ENCODE data around the gene ABCB10.
"Not testable (repeated sequence)": the region's sequence is repeated elsewhere in the genome, so short reads cannot be mapped to it uniquely, and the experiment has no call there.

The ABCB10 gene

DNA sequence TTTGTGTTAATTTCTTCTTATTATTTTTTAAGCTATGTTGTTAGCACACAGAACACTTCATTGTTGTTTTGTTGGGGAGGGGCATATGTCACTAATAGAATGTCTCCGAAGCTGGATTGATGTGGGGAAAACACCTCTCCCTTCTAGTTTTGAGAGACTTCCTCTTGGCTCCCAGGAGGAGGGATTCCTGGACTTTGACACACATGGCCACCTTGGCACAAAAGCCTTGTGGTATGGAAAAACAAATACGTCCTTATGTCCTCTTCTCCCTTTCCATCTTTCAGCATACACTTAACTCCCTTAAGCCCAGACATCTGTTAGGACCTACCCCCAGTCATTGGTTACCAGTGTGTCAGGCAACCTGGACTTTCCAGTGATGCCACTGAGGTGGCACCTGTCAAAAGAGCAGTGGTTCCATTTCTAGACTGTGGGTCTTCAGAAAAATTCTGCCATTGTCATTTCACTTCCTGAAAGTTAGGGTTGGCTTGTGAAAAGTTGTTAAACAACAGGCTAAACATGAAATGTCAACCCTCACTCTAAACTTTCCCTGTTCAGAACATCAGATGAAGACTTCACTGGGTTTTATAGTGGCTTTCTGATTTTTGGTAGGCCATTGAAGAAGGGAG is 12.5 kb upstream of the ABCB10 start:
- no peak for FAIRE-seq

DNA sequence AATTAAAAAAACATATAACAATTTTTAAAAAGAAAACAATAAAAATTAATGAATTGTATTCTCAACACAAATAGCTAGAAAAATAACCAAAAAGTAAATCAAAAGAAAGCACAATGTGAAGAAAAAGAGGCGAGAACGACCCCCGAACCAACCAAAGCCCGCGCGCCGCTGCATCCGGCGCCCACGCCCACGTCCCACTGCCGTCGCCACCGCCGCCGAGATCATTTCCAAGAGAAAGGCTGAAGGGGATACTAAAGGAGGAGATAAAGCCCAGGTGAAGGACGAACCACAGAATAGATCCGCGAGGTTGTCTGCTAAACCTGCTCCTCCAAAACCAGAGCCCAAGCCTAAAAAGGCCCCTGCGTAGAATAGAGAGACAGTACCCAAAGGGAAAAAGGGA is 11.8 kb upstream of the ABCB10 start:
- FAIRE-seq: no peak

DNA sequence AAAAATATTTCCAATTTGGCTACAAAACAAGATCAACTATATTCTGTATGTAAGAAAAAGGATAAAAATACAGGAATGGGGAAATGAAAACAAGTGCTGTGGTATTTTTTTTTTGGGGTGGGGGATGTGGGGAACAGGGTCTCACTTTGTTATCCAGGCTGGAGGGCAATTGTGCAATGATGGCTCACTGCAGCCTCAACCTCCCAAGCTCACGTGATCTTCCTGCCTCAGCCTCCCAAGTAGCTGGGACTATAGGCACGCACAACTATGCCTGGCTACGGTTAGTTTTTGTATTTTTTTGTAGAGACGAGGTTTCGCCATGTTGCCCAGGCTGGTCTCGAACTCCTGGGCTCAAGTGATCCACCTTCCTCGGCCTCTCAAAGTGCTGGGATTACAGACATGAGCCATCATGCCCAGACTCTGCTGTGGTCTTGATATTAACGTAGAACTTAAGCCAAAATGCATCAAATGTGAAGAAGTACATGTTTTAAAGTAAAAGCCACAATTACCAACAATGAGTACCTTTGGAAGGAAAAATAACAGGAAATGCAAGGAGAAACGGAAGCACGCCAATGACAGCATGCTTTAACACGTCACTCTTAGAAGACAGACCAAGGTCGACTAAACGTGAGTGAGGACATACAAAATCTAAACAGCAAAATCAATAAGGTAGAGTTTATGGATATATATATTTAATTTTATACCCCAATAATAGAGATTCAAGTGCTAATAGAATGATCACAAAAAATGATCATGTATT is 8.8 kb upstream of the ABCB10 start:
- FAIRE-seq: no peak

DNA sequence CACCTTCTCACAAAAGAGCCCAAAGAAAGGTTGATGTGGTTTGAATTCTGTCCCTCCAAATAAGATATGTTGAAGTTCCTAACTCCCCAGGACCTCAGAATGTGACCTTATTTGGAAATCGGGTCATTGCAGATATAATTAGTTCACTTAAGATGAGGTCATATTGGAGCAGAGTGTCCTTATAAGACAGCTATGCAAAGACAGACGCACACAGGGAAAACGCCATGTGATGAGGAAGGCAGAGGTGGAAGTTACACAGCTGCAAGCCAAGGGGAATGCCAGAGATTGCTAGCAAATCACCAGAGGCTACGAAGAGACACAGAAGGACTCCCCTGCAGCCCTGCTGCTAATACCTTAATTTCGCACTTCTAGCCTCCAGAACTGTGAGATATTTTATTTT is 5.2 kb upstream of the ABCB10 start:
- no peak for FAIRE-seq

DNA sequence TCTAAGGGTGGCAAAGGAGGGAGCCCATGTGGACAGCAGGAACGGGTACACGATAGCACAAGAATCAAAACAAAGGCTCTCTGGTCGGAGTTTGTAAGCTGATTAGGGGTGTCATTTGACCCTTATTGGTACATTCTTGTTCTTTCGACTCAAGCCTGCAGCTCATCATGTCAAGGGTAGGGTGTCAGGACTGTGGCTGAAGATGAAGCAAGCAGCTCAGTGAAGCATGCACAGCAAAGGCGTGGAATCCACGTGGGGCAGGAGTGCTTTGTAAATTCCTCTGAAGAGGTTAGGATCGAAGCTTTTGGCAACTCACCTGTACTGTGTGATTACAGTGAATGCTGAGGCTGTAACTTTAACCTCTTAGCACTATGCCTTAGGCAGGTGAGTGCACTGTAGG is 4.7 kb upstream of the ABCB10 start:
- no peak for FAIRE-seq

DNA sequence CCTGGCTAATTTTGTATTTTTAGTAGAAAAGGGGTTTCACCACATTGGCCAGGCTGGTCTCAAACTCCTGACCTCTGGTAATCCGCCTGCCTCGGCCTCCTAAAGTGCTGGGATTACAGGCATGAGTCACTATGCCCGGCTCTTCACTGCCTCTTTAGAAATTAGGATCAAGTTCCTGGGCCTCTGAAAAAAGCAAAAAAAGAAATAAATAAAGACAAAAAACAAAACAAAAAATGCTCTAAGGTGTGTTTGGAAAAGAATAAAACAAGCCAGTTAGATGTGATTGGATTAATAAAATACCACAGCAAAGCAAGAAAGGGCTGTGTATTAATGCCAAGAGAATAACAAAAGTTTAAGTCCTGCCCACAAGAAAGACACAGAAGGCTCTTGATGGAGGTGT is 4.2 kb upstream of the ABCB10 start:
- no peak for FAIRE-seq

DNA sequence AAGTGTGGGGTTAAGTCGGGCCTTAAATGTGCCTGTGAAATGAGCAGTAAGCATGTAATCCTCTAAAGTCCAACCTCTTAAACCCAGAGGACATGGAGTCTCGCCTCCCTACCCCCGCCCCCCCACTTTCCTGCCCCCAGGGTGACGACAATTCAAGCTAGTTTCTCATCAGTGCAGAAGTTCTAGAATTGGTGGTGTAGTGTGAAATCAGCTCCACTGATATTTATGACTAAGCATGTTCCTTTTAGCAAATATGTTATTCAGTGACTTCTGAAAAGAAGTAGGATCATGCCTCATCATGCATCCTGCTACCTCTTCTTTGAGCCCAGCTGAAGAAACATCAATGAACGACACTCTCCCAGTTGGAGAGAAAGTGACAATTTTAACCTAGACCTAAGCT is 2.6 kb upstream of the ABCB10 start:
- no peak for FAIRE-seq

DNA sequence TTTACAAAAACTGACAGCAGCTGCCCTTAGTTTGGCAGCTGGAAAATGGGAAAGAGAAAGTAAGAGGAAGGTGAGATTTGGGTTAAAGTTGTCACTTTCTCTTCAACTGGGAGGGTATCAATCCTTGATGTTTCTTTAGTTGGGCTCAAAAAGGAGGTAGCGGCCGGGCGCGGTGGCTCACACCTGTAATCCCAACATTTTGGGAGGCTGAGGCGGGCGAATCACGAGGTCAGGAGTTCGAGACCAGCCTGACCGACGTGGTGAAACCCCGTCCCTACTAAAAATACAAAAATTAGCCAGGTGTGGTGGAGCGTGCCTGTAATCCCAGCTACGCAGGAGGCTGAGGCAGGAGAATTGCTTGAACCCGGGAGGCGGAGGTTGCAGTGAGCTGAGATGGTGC is 1.6 kb upstream of the ABCB10 start:
- FAIRE-seq: not testable (repeated sequence)

DNA sequence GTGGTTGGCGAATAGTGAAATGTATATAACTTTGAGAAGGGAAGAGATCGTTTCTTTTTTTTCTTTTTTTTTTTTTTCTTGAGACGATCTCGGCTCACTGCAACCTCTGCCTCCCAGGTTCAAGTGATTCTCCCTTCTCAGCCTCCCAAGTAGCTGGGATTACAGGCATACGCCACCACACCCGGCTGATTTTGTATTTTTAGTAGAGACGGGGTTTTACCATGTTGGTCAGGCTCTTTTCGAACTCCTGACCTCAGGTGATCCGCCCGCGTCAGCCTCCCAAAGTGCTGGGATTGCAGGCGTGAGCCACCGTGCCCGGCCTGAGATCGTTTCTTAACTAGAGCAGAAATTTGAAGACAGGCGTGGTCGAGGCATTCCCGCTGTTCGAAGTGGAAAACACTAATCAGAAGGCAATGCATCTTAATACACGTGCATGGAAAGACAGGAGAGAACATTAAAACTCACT is 862 bp upstream of the ABCB10 start:
- FAIRE-seq: not testable (repeated sequence)

DNA sequence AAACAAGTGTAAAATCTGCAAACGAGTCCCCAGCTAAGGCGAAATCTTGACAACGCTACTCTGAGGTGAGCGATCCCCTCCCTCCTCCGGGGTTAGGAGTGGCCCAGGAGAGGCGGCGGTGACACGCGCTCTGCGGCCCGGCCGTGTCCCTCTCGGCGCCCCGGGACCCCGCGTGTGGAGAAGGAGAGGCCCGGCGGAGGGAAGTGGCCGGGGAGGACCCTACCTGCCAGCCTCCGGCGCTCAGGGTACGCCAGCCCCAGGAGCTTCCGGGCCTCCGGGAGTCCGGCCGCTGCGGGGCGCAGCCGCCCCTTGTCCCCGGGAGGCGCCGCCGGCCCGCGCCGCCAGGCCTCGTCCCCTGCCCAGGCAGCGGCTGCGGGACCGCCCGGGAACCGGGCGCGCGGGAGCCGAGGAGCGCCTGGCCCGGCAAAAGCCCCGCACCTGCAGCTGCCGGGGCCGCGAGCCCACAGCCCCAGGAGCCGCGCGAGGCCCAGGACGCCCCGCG is 543 bp downstream of the ABCB10 start:
- FAIRE-seq: no peak

DNA sequence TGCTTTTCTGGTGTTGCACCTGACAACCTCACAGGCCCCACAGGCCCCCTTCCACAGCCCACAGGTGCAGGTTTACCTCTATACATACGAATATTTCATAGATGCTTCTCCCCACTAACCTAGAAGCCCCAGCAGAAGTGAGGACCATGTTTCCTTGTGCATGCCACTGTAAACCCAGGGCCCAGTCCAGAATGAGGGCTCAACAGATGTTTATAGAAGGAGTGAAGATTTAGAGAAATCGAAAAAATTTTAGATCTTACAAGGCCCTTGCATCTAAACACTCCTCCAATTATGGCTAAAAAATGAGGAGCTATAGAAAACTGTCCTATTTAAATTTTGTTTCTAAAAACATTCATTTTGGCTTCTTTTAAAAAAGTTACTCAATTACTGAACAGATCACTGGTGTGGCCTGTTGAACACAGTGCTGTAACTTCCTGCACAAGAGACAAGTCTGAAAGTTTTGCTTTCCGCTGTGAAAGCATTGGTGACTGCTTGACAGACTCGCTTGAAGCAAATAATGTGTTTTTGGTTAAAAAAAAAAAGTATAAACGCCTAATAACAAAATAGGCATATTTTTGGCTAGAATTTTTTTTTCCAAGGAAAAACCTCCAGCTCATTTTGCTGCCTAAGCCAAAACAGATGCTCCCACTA is 1.2 kb downstream of the ABCB10 start:
- FAIRE-seq: no peak

DNA sequence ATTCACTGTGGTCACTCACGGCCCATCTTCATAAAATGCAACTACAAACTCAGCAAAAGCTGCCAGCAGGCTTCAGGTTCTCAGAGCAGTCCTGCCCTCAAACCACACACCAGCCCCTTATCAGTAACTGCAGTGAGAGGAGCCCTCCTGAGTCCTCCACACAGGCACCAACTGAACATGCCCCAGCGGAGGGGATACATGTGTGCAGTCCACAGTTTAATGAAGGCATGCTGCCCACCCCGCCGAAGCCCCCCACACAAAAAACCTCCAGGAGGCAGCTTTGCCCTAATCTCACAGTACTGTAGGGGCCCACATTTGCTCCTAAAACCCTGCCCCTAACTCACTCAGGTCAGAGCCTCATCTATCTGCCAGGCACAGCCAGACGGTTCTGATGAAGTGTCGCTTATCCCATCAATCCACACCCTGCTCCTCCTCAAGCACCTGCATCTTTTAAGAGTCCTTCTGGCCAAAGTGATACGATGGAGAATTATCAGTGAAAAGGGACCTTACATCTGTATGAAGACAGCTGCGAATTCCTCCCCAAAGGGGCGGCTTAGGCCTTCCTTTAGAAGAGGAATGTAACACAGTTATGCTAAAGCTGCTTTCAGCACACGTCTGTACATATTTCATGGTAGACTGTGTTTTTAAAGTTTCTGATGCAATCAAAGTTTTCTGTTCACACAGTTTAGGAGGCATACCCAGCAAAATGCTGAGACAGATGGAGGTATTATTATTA is 3.5 kb downstream of the ABCB10 start:
- FAIRE-seq: no peak

DNA sequence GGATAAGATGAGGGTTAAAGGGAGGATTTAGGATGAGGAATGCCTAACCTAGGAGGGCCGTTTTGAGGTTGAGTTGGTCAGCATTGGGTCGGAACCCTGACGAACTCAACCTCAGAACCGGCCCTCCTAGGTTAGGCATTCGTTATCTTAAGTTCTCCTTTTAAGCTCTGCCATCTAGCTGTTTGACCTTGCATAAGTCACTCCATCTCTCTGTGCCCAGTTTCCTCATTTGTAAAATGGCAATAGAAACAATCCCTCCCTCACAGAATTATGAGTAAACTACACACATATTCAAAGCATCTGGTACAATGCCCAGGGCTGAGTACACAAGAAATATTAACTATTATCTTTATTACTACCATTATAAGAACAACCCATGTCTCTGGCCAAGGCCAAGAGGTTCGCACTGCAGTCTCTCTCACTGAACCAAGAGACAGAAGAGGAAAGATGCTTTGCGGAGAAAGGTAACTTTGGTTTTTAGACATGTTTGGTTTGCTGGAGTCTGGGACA is 4.8 kb downstream of the ABCB10 start:
- no peak for FAIRE-seq

DNA sequence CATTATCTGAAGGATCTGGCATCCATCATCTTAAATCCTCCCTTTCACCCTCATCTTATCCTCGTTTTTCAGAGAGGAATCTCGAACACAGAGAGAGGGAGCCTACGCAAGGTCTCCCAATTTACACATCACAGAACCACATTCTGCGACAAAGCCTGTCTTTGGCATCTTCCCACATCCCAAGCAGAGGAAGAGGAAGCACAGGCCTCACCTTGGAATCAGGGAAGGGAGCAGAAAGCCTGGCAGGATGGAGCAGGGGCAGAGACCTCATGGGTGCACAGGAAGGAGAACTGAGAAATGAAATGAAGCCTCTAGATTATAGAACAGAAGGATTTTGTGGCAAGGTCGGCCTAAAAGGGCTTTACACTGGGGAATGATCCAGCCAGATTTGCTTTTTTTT is 5.8 kb downstream of the ABCB10 start:
- FAIRE-seq: no peak

DNA sequence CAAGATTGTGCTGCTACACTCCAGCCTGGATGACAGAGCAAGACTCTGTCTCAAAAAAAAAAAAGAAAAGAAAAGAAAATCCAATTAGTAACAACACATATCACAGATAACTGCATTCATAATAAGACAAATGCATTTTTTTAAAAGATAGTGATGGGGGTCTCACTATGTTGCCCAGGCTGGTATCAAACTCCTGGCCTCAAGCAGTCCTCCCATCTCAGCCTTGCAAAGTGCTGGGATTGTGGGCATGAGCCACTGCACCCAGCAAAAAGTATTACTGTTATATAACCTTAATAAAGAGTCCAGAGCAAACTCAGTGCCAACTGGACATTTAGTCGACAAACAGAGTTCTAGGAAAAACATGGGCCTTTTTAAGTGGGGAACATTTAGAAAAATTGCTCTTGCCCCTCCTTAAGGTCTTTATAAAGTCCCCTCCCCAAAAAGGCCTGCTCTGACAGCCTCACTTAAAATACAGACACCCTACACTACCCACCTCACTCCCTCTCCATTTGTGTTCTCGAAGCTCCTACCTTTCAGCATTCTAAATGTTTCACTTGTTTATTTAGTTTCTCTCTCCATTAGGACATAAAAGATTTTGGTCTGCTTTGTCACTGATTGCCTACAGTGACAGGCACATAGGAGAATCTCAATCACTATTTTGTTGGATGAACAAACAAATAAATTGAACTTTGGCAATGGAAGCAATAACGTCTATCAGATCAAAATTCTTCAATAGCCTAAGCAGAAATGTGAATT is 7.5 kb downstream of the ABCB10 start:
- no peak for FAIRE-seq

DNA sequence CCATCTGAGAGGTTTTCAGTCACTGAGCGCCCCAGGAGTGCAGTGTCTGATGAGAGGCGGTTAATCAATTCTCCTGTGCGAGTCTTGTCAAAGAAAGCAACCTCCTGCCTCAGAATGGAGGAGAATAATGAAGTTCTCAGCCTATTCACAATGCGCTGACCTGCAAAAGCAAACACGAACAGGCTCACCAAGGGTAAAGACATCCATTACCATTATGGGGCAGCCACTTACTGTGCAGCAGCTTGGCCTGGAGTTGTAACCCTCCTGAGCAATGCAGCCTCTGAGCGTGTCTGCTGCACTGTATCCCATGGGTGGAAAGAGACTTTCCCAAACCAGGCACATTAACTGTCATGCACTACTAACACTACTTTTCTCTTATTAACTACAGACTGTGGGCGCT is 11.0 kb downstream of the ABCB10 start:
- no peak for FAIRE-seq

DNA sequence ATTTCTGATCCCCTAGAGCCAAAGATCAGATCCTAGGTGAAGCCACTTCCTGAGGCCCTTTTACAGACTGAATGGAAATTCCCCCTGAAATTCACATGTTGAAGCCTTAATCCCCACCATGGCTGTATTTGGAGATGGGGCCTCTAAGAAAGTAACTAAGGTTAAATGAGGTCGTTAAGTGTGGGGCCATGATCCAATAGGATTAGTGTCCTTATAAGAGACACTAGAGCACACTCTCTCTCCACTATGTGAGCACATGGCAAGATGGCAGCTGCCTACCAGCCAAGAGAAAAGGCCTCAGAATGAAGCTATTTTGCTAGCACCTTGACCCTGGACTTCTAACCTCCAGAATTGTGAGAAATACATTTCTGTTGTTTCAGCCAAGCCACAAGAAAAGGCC is 13.9 kb downstream of the ABCB10 start:
- no peak for FAIRE-seq

DNA sequence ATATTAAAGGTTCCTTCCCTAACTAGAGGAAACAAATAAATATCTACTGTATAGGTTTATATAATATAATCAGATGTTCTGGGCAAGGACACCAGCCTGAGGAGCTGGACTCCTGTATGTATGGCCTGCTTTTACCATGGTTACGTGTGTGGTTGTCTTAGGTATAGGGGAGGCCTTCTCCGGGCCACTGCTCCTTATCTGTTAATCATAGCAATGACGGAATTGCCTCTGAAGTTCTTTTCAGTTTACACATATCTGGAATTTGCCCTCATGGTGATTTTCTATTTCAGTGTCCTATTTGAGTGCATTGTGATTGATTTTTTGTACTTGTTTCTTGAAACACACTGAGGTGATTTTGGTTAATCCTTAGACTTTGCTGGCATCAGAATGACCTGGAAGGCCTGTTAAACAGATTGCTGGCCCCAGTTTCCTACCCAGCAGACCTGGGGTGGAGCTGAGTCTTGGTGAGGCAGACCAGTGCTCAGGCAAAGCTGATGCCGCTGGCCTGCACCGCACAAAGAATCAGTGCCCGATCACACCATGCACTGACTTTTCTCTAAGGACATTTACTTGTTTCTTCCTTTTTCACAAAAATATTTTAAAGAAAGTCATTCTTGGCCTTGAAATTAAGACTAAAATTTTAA is 18.5 kb downstream of the ABCB10 start:
- no peak for FAIRE-seq

DNA sequence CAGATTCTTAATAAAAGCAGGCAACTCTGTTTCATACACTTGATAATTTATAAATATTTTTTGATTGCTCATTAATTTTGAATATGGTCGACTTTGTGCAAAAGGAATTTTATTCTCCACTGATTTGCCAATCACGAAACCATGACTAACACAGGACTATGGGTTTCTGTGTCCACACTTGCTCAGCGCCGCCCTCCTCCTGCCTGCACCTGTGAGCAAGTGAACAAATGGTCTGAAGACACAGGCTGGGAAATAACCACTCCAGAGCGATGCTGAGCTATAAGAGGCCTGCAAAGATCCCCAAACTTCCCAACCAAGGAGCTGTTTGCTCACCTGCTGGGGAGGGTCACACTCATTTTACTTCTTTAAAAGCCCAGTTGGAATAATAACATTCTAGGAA is 19.6 kb downstream of the ABCB10 start:
- FAIRE-seq: no peak

DNA sequence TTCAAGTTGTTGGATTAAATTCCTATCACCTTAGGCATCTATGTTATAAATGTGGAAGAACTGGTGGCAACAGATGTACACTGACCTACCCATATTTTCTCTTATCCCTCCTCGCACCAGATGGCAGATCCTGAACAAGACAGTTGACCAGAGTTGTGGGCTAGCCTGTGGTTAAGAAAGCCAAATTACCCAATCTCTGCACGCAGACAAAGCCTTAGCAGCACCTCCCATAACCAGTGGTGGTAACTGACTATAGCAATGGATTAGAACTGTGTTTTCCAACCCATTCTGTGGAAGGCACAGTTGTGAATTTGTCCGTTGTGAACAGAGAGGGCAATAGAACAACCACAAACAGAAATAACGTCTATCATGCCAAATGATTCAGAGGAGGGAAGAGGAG is 20.6 kb downstream of the ABCB10 start:
- FAIRE-seq: no peak

DNA sequence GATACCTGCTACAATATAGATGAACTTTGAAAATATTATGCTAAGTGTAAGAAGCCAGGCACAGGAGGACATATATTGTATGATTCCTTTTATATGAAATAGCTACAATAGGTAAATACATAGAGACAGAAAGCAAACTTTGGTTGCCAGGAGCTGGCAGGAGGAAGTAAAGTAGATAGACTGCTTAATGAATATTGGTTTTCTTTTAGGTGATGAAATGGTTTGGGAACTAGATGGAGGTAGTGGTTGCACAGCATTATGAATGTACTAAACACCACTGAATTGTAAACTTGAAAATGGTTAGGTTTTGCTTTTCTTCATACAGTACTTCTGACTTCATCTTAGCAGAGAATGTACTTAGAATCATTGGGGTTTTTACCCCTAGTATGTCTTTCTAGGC is 21.5 kb downstream of the ABCB10 start:
- no peak for FAIRE-seq

DNA sequence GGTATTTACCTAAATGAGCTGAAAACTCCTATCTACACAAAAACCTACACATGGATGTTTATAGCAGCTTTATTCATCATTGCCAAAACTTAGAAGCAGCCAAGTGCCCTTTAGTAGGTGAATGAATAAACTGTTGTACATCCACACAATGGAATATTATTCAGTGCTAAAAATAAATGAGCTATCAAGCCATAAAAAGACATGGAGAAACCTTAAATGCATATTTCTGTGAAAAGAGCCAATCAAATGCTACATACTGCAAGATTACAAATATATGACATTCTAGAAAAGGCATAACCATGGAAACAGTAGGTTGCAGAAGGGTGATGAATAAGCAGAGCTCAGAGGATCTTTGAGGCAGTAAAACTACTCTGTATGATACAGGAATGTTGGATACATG is 23.3 kb downstream of the ABCB10 start:
- FAIRE-seq: no peak
